CD4-positive, CD25-positive, alpha-beta regulatory T cell (primary cell): Measurements from ENCODE around the gene PGLYRP2. TPM values are rescaled to one million over a fixed set of nuclear protein-coding genes. Genes with fewer than 3 reads are reported as not detected.

Source experiments
- ATAC-seq, 2 donors: fragments of 150-1000 bp; cut with Tn5 transposase; one replicate each; pipeline ENCODE4 v1.10.0; 2021; ENCODE audit warnings: low read depth in 2 of 2, moderate number of reproducible peaks in 2 of 2, moderate library complexity in 1 of 2
- DNase-seq, 3 donors: peaks; one replicate each; pipeline versions ENCODE4 v3.0.0 to v3.0.0-alpha.2; 2012 to 2022; ENCODE audit warnings: mixed read lengths in 1 of 3
- H3K27ac ChIP-seq: one replicate; pipeline ENCODE4 v1.7.0; 2013; ENCODE audit warnings: mild to moderate bottlenecking, low read length; ENCODE audit not compliant: insufficient read depth, poor library complexity, severe bottlenecking
- H3K27me3 ChIP-seq: one replicate; pipeline ENCODE4 v1.7.0; 2013; ENCODE audit warnings: low read length; ENCODE audit not compliant: control insufficient read depth, insufficient read depth
- H3K36me3 ChIP-seq: one replicate; pipeline ENCODE4 v1.7.0; 2013; ENCODE audit warnings: mild to moderate bottlenecking, low read length, moderate library complexity; ENCODE audit not compliant: control insufficient read depth, insufficient read depth
- H3K4me1 ChIP-seq: 2 replicates; pipeline ENCODE4 v1.7.0; 2013; ENCODE audit warnings: mild to moderate bottlenecking, low read length; ENCODE audit not compliant: insufficient read depth, control insufficient read depth, poor library complexity, severe bottlenecking
- H3K4me3 ChIP-seq: one replicate; pipeline ENCODE4 v1.7.0; 2013; ENCODE audit warnings: low read depth, mild to moderate bottlenecking, low read length, moderate library complexity
- H3K9me3 ChIP-seq, 2 experiments: 1 replicate in 1 of 2; 2 replicates in 1 of 2; pipeline ENCODE4 v1.7.0; 2013; ENCODE audit warnings: low read length in 2 of 2, mild to moderate bottlenecking in 1 of 2, moderate library complexity in 1 of 2; ENCODE audit not compliant: control insufficient read depth in 2 of 2
- H3K27ac Mint-ChIP-seq, 3 donors: one replicate each; pipeline ENCODE4 v1.8.0; 2020 to 2022; ENCODE audit warnings: mild to moderate bottlenecking in 3 of 3, mixed read lengths in 3 of 3, moderate library complexity in 2 of 3
- H3K27me3 Mint-ChIP-seq: one replicate; pipeline ENCODE4 v1.8.0; 2022; ENCODE audit warnings: mild to moderate bottlenecking, mixed read lengths
- H3K36me3 Mint-ChIP-seq: one replicate; pipeline ENCODE4 v1.8.0; 2020; ENCODE audit warnings: mixed read lengths
- H3K4me1 Mint-ChIP-seq, 4 donors: one replicate each; pipeline ENCODE4 v1.8.0; 2020 to 2022; ENCODE audit warnings: mixed read lengths in 4 of 4, mild to moderate bottlenecking in 1 of 4
- H3K4me3 Mint-ChIP-seq, 4 donors: one replicate each; pipeline ENCODE4 v1.8.0; 2020 to 2022; ENCODE audit warnings: mild to moderate bottlenecking in 4 of 4, mixed read lengths in 4 of 4, moderate library complexity in 3 of 4
- H3K9me3 Mint-ChIP-seq, 7 donors: one replicate each; pipeline ENCODE4 v1.8.0; 2020 to 2022; ENCODE audit warnings: mixed read lengths in 7 of 7, mild to moderate bottlenecking in 3 of 7, moderate library complexity in 2 of 7
- polyA plus RNA-seq, 4 donors: library from polyadenylated mRNA; unstranded; fragments of 300-500 nt; fragmentation: Illumina TruSeq; gene quantifications; one replicate each; pipeline ENCODE4 v1.2.3, GENCODE V29; 2021
- total RNA-seq: library from RNA; stranded (reverse); gene quantifications from one replicate; pipeline ENCODE4 v1.2.3, GENCODE V29; 2022

Gene PGLYRP2
- total and polyA plus RNA-seq, 5 donors from 2014 or later = 0.10 to 0.12 TPM; not detected in 3

DNA sequence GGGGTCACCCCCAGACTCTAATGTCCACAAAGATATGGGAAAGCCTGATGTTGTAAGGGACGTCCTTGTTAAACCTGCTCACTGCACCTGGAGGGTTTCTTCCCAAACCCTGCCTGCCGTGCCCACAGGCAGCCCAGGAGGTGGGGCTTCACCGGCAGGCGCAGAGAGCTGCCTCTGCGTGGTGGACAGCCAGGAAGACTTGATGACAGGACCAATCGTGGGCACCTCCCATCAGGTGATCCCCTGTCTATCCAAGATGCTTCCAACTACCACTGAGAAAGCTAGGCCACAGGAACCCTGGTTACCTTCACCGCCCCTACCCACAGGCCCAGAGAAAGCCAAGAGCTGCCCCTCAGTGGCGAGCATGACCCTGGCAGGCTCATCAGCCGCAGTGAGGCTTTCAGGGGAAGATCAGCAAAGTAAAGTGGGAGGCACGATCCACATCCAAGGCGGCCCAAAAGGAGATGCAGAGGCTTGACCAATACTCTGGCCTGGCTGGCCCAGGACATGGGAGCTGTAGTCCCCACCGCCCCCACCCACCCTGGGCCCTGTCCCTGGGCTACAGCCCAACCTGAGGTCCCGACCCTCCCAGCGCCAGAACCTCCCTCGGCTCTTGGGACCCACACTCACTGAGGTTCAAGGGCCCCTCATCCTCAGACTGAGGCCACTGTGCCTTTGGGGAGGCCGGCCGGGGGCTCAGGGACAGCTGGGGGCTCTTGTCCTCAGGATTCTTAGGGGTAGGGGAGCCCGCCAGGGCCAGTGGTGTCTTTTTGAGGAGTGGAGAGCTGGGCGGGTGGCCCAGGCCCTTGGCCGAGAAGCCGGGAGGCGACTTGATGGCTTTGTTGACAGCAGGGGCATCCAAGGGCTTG lies 50.1 kb downstream of the PGLYRP2 start:
- H3K9me3 ChIP-seq = no peaks in the 10 kb centered on the region
- no peak overlapping the region for H3K27ac ChIP-seq
- Mint-ChIP-seq H3K27me3 (peaks cover 4% of the 10 kb centered on the region), H3K4me1 (peaks cover 0 to 32% (median 20%) of the 10 kb centered on the region in 4 donors), H3K27ac (peak overlapping the region in 1 of 3 donors; percentile 25), H3K9me3 (peaks cover 0 to 1% (median 0%) of the 10 kb centered on the region in 7 donors), H3K4me3 (peak overlapping the region in 2 of 4 donors; percentile 84 to 91), H3K36me3 (peaks cover 12% of the 10 kb centered on the region)
- no peak overlapping the region for H3K4me3 ChIP-seq
- ATAC-seq = no peak
- H3K36me3 ChIP-seq = peaks cover 26% of the 10 kb centered on the region
- peaks cover 30% of the 10 kb centered on the region for H3K4me1 ChIP-seq
- H3K27me3 ChIP-seq = no peaks in the 10 kb centered on the region
- DNase-seq = no peak

GRCh38 chr19:15427991-15428471 lies 51.3 kb downstream of the PGLYRP2 start:
- Mint-ChIP-seq H3K4me1 (peaks cover 0 to 25% (median 15%) of the 10 kb centered on the region in 4 donors), H3K4me3 (no peak overlapping the region), H3K9me3 (peaks cover 0 to 2% (median 0%) of the 10 kb centered on the region in 7 donors), H3K36me3 (peaks cover 17% of the 10 kb centered on the region), H3K27ac (no peak overlapping the region), H3K27me3 (peaks cover 4% of the 10 kb centered on the region)
- peaks cover 25% of the 10 kb centered on the region for H3K4me1 ChIP-seq
- ATAC-seq (no peak), DNase-seq (no peak)
- H3K27ac ChIP-seq = no peak overlapping the region
- H3K4me3 ChIP-seq = no peak overlapping the region
- peaks cover 3 to 6% of the 10 kb centered on the region in 2 experiments for H3K9me3 ChIP-seq
- H3K36me3 ChIP-seq = peaks cover 37% of the 10 kb centered on the region
- H3K27me3 ChIP-seq = no peaks in the 10 kb centered on the region

- H3K36me3 Mint-ChIP-seq = peaks cover 20% of the 10 kb centered on the region
- H3K4me3 Mint-ChIP-seq = peak overlapping the region in 1 of 4 donors; percentile 5
Measured at GRCh38 chr19:15427350-15427700, 52.0 kb downstream of the PGLYRP2 start.

GRCh38 chr19:15426485-15427349 lies 52.6 kb downstream of the PGLYRP2 start:
- Mint-ChIP-seq H3K4me1 (peaks cover 0 to 20% (median 10%) of the 10 kb centered on the region in 4 donors), H3K9me3 (peaks cover 0 to 5% (median 0%) of the 10 kb centered on the region in 7 donors), H3K27ac (no peak overlapping the region), H3K4me3 (peak overlapping the region in 2 of 4 donors; percentile 55 to 61), H3K27me3 (peaks cover 4% of the 10 kb centered on the region), H3K36me3 (peaks cover 20% of the 10 kb centered on the region)
- Histone ChIP-seq H3K27me3 (no peaks in the 10 kb centered on the region), H3K9me3 (peaks cover 3 to 7% of the 10 kb centered on the region in 2 experiments), H3K36me3 (peaks cover 39% of the 10 kb centered on the region), H3K4me1 (peaks cover 17% of the 10 kb centered on the region), H3K27ac (no peak overlapping the region), H3K4me3 (no peak overlapping the region)
- DNase-seq (no peak), ATAC-seq (no peak)

More at GRCh38 chr19:15427350-15427700, 52.0 kb downstream of the PGLYRP2 start:
- peak overlapping the region in 1 of 3 donors; percentile 26 for H3K27ac Mint-ChIP-seq
- Histone ChIP-seq H3K36me3 (peaks cover 39% of the 10 kb centered on the region), H3K9me3 (peaks cover 3 to 7% of the 10 kb centered on the region in 2 experiments), H3K27me3 (no peaks in the 10 kb centered on the region), H3K4me1 (peaks cover 22% of the 10 kb centered on the region), H3K4me3 (no peak overlapping the region), H3K27ac (no peak overlapping the region)
- no peak for ATAC-seq
- H3K27me3 Mint-ChIP-seq = peaks cover 4% of the 10 kb centered on the region
- H3K4me1 Mint-ChIP-seq = peaks cover 0 to 24% (median 13%) of the 10 kb centered on the region in 4 donors
- H3K9me3 Mint-ChIP-seq = peaks cover 0 to 5% (median 0%) of the 10 kb centered on the region in 7 donors
- no peak for DNase-seq

DNA sequence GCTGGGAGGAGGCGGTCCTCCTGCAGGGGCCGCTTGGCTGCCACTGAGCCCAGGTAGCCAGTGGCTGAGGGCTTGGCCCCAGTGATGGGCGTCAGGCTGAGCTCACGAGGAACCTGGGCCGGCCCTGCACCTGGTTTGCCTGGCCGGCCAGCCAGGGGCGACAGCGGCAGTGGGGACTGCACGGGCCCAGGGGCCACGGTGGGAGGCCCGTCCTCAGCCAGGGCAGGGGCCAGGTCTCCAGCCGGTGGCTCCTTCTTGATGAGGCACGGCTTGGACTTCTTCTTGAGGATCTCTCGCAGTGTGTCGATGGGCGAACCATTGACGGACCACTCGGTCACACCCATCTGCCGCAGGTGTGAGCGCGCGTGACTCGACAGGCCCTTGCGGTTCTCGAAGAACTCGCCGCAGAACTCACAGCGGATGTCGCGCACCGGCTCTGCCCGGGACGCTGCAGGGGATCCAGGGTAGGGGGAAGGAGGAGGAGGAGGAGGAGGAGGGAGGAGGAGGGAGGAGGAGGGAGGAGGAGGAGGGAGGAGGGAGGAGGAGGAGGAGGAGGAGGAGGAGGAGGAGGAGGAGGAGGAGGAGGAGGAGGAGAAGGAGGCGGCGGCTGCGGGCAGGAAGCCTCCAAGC lies 53.9 kb downstream of the PGLYRP2 start:
- DNase-seq (no peak), ATAC-seq (no peak)
- no peak overlapping the region for H3K4me3 Mint-ChIP-seq
- Histone ChIP-seq H3K27ac (no peak overlapping the region), H3K36me3 (peaks cover 39% of the 10 kb centered on the region), H3K4me1 (peaks cover 5% of the 10 kb centered on the region), H3K27me3 (no peaks in the 10 kb centered on the region), H3K9me3 (peaks cover 3 to 7% of the 10 kb centered on the region in 2 experiments), H3K4me3 (no peak overlapping the region)
- peaks cover 4% of the 10 kb centered on the region for H3K27me3 Mint-ChIP-seq
- peaks cover 0 to 8% (median 2%) of the 10 kb centered on the region in 4 donors for H3K4me1 Mint-ChIP-seq
- H3K36me3 Mint-ChIP-seq = peaks cover 20% of the 10 kb centered on the region
- no peak overlapping the region for H3K27ac Mint-ChIP-seq
- peaks cover 0 to 5% (median 0%) of the 10 kb centered on the region in 7 donors for H3K9me3 Mint-ChIP-seq

DNA sequence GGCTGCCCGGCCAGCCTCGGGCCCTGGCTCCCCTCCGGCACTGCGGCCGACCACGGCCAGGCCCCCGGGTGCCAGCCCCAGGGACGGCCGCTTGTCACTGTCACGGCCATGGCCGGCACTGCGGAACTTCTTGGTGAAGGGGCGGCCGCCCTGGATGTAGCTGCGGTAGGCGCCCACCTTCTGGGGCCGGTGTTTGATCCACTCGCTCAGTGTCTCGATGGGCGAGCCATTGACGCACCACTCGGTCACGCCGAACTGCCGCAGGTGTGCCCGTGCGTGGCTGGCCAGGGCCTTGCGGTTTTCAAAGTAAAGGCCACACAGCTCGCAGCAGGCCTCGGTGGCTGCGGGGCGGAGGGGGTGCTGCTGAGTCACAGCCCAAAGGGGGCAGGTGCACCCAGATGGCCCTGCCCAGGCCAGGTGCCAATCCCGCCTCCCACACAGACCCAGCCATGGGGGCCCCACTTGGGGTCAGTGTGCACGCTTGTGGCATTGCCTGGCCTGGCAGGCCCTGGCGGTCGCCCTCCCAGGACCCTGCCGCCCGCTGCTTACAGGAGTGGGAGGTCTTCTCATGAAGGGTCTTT lies 54.5 kb downstream of the PGLYRP2 start:
- Mint-ChIP-seq H3K9me3 (peaks cover 0 to 5% (median 0%) of the 10 kb centered on the region in 7 donors), H3K36me3 (peaks cover 20% of the 10 kb centered on the region), H3K27ac (no peak overlapping the region), H3K27me3 (peaks cover 4% of the 10 kb centered on the region), H3K4me1 (peaks cover 0 to 6% (median 2%) of the 10 kb centered on the region in 4 donors), H3K4me3 (no peak overlapping the region)
- Histone ChIP-seq H3K27me3 (no peaks in the 10 kb centered on the region), H3K4me3 (no peak overlapping the region), H3K36me3 (peaks cover 39% of the 10 kb centered on the region), H3K9me3 (peaks cover 3 to 7% of the 10 kb centered on the region in 2 experiments), H3K27ac (no peak overlapping the region), H3K4me1 (peaks cover under 1% of the 10 kb centered on the region)
- ATAC-seq = no peak
- no peak for DNase-seq

DNA sequence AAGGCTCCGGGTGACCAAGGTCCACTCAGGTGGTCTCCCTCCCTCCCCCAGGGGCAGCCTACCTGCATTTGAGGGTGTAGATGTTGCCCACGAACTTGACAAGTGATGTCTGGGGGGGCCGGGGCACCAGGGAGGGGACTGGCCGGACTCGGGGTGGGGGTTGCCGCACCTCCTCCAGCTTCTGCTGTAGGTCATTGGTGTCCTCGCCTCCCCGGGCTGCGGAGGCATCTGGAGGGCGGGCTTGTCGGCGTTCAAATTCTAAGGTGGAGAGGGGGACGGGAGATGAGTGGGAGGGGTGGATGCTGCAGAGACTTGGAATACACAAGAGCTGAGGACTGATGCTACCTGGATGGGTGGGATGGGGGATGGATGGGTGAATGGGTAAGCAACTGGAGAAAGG lies 55.2 kb downstream of the PGLYRP2 start:
- Histone ChIP-seq H3K4me3 (no peak overlapping the region), H3K27me3 (no peaks in the 10 kb centered on the region), H3K4me1 (peaks cover 7% of the 10 kb centered on the region), H3K36me3 (peaks cover 39% of the 10 kb centered on the region), H3K9me3 (peaks cover 3 to 7% of the 10 kb centered on the region in 2 experiments), H3K27ac (no peak overlapping the region)
- H3K27ac Mint-ChIP-seq = no peak overlapping the region
- H3K36me3 Mint-ChIP-seq = peaks cover 20% of the 10 kb centered on the region
- H3K27me3 Mint-ChIP-seq = peaks cover 4% of the 10 kb centered on the region
- H3K4me3 Mint-ChIP-seq = no peak overlapping the region
- DNase-seq (no peak), ATAC-seq (no peak)
- peaks cover 0 to 5% (median 0%) of the 10 kb centered on the region in 7 donors for H3K9me3 Mint-ChIP-seq
- H3K4me1 Mint-ChIP-seq = peaks cover 0 to 12% (median 3%) of the 10 kb centered on the region in 4 donors
